A673 (cell line): Measurements from ENCODE around the gene PRKAR2B.

Experiments used
- CTCF ChIP-seq: fragments of 300-800, 200-600 bp; sonication (generic); conservative IDR thresholded peaks from 2 replicates; pipeline ENCODE4 v1.5.1; 2017; ENCODE audit warnings: low read depth, mild to moderate bottlenecking, antibody characterized with exemption, low read length, moderate library complexity, mixed read lengths
- EZH2 ChIP-seq: fragments of 200-600 bp; sonication (generic); IDR thresholded peaks from 2 replicates; pipeline ENCODE4 v1.6.1; 2017; ENCODE audit warnings: borderline replicate concordance, low read depth, mild to moderate bottlenecking, mixed read lengths, antibody characterized with exemption, low read length; ENCODE audit not compliant: poor library complexity, severe bottlenecking

- TF ChIP-seq CTCF, result no peak
- TF ChIP-seq EZH2, result no peak
Observed at GRCh38 chr7:107161415-107161814, 116.9 kb downstream of the PRKAR2B start.
